Measurements from ENCODE around the gene PSMA7.

DNA sequence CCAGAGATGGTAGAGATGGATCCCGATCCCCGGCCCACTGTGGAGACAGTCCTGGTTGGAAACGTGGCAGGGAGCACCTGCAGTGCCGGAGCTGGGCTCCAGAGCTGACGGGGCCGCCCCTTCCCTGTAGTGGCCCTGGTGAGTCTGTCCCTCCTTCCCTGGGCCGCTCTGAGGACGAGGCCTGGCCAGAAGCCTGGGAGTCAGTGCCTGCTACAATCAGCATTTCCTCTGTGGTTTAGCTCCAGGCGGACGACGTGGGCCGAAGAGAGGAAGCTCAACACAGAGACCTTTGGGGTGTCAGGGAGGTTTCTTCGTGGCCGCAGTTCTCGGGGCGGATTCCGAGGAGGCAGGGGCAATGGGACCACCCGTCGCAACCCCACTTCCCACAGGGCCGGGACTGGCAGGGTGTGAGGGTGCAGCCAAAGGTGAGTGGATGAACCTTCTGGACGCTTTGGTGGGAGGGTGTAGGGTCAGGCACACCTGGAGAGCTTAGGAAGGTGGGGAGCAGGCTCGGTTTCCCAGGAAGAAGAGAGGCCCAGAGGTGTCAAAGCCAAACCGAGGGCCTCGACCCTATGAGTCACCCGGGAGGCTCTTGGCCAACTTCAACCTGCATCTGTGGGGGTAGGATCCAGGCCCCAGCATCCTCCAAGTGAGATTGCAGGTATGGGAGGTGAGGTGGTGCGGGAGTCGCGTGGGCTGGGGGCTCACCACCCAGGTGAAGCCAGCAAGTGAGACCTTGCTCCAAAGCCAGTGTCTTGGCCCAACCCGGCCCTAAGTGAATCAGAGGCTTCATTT lies 9.9 kb downstream of the PSMA7 start:
- TF ChIP-seq, protein P1, sequence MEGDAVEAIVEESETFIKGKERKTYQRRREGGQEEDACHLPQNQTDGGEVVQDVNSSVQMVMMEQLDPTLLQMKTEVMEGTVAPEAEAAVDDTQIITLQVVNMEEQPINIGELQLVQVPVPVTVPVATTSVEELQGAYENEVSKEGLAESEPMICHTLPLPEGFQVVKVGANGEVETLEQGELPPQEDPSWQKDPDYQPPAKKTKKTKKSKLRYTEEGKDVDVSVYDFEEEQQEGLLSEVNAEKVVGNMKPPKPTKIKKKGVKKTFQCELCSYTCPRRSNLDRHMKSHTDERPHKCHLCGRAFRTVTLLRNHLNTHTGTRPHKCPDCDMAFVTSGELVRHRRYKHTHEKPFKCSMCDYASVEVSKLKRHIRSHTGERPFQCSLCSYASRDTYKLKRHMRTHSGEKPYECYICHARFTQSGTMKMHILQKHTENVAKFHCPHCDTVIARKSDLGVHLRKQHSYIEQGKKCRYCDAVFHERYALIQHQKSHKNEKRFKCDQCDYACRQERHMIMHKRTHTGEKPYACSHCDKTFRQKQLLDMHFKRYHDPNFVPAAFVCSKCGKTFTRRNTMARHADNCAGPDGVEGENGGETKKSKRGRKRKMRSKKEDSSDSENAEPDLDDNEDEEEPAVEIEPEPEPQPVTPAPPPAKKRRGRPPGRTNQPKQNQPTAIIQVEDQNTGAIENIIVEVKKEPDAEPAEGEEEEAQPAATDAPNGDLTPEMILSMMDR (IDR thresholded peaks at IDR 0.05): no peak
- TF ChIP-seq POLR2A (IDR thresholded peaks at IDR 0.05) (no peak), POLR2AphosphoS5 (IDR thresholded peaks at IDR 0.05) (no peak)

Measured in stomach (tissue), 4 donors.